Keratinocyte (primary cell): ENCODE results near the gene TMEM39A.

Experiments used
- EZH2 ChIP-seq: IDR thresholded peaks from one replicate; pipeline ENCODE4 v1.6.1; 2012; ENCODE audit warnings: inconsistent platforms, mild to moderate bottlenecking, low read length, moderate library complexity
- TF ChIP-seq, protein P1 (sequence below), 3 experiments: IDR thresholded peaks in 1 of 3; conservative IDR thresholded peaks in 1 of 3; optimal IDR thresholded peaks in 1 of 3; 2 replicates in 2 of 3; 3 replicates in 1 of 3; pipeline versions ENCODE3 to v1.5.1; 2011; ENCODE audit warnings: low read length in 3 of 3, mild to moderate bottlenecking in 3 of 3, moderate library complexity in 2 of 3, control low read depth in 1 of 3, inconsistent platforms in 1 of 3; ENCODE audit not compliant: insufficient read depth in 2 of 3; ENCODE audit errors: extremely low read depth in 1 of 3

DNA sequence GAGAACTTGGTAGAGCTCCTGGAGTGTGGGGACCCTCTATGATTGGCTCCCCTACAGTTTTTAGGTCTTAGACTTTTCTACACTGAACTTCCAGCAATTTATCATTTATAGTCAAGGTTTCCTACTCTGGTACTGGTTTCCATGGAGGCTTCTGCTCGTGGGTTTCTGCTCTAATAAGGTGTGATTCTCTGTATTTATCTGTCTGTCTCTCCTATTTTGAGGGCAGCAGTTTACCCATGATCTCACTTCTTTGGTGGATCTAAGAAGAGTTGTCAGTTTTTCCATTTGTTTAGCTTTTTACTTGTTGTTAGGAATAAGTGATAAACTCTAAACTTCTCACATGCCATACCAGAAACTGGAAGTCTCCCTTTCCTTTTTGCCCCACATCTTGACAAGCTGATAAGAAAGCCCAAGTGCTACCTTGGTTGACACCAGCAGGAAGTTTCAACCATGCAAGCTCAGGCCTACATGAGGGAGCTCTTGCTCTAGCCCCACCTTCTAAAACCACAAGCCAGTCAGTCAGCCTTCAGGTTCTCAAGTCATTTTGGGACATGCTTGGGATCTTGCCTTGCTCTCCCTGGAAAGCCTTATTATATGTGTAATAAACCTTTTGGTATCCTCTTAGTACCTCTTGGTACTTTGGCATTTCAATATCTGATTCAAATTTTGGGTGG, 44.9 kb upstream of the TMEM39A start:
- TF ChIP-seq EZH2 = no peak
- TF ChIP-seq, protein P1, sequence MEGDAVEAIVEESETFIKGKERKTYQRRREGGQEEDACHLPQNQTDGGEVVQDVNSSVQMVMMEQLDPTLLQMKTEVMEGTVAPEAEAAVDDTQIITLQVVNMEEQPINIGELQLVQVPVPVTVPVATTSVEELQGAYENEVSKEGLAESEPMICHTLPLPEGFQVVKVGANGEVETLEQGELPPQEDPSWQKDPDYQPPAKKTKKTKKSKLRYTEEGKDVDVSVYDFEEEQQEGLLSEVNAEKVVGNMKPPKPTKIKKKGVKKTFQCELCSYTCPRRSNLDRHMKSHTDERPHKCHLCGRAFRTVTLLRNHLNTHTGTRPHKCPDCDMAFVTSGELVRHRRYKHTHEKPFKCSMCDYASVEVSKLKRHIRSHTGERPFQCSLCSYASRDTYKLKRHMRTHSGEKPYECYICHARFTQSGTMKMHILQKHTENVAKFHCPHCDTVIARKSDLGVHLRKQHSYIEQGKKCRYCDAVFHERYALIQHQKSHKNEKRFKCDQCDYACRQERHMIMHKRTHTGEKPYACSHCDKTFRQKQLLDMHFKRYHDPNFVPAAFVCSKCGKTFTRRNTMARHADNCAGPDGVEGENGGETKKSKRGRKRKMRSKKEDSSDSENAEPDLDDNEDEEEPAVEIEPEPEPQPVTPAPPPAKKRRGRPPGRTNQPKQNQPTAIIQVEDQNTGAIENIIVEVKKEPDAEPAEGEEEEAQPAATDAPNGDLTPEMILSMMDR (optimal IDR thresholded peaks at IDR 0.05 in 1 of 3, IDR thresholded peaks at IDR 0.05 in 1 of 3, conservative IDR thresholded peaks at IDR 0.05 in 1 of 3; ENCODE audit: extremely low read depth in 1 of 3, insufficient read depth in 2 of 3, low read length in 3 of 3) = no peak
